ENCODE data around the gene GNPNAT1.

GRCh38 chr14:52835122-52835903 is 43.9 kb upstream of the GNPNAT1 start:
- no peak for TF ChIP-seq CTCF (conservative IDR thresholded peaks at IDR 0.05; ENCODE audit: low read depth, low read length)
- no peak for TF ChIP-seq EZH2 (IDR thresholded peaks at IDR 0.05; ENCODE audit: low read length, unreplicated experiment)
- TF ChIP-seq EZH2phosphoT487 (IDR thresholded peaks at IDR 0.05; ENCODE audit: borderline replicate concordance, low read length) = no peak

Data from PC-3 (cell line).